Measurements from ENCODE around the gene BRPF3.

Gene BRPF3

DNA sequence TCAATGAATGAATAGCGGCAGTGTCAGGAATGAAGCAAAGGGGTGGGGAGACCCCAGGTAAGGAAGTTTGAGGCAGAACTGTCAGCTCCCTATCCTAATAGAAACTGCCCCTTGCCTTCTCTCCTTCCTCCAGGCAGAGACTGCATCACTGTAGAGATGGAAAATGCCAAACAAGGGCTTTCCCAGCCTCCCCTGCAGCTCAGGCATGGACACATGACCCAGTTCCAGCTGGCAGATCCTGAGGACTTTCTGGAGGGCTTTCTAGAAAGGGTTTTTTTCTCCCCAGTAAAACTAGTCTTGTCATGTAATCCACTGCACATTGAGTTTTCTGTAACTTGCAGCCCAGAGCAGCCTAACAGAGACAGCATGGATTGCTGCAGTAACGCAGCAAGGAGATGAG, 55.5 kb downstream of the BRPF3 start:
- H3K4me3 ChIP-seq (ENCODE audit: low read length) = no peak overlapping the region
- no peak for TF ChIP-seq CTCF (IDR thresholded peaks at IDR 0.05; ENCODE audit: insufficient read depth, low read depth, low read length, missing control alignments)
- DNase-seq (ENCODE audit: low read depth) = no peak

DNA sequence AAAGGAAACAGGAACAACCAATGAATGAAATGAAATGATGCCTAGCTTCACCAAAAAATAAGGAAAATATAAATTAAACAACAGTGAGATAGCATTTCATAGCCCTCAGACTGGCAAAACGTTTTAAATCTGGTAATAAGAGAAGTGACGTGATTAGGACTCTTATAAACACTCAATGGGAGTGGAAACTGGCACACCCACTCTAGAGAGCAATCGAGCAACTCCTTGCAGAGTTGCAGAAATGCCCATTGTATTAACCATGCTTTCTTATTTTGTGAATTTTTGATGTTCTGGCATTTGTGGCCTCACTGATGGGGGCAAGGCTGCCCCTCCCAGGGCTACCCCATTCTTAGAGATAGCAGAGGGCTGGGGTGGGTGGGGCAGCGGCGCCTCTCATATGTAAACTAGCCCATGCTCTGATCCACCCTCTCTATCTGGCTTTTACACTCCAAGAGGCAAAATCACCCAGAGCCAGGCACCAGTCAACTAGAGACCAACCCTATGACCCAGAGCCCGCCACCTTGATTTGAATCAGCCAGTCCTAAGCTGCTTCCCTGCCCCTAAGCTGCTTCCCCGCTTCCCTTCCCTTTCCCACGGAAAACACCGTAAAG, 67.0 kb downstream of the BRPF3 start:
- DNase-seq (ENCODE audit: low read depth) = no peak
- no peak overlapping the region for H3K4me3 ChIP-seq (ENCODE audit: low read length)
- TF ChIP-seq CTCF (IDR thresholded peaks at IDR 0.05; ENCODE audit: insufficient read depth, low read depth, low read length, missing control alignments) = no peak

- TF ChIP-seq CTCF (IDR thresholded peaks at IDR 0.05; ENCODE audit: insufficient read depth, low read depth, low read length, missing control alignments) = no peak
- no peak for DNase-seq (ENCODE audit: low read depth)
These were observed 69.2 kb downstream of the BRPF3 start for GRCh38 chr6:36265744-36266143.

GRCh38 chr6:36266913-36267644, 70.5 kb downstream of the BRPF3 start:
- no peak for TF ChIP-seq CTCF (IDR thresholded peaks at IDR 0.05; ENCODE audit: insufficient read depth, low read depth, low read length, missing control alignments)
- peak; percentile 51 for DNase-seq (ENCODE audit: low read depth)
- no peak overlapping the region for H3K4me3 ChIP-seq (ENCODE audit: low read length)

More at GRCh38 chr6:36265744-36266143, 69.2 kb downstream of the BRPF3 start:
- no peak overlapping the region for H3K4me3 ChIP-seq (ENCODE audit: low read length)

- DNase-seq (ENCODE audit: low read depth) = peak; percentile 83
- no peak for TF ChIP-seq CTCF (IDR thresholded peaks at IDR 0.05; ENCODE audit: insufficient read depth, low read depth, low read length, missing control alignments)
These were observed 71.4 kb downstream of the BRPF3 start for GRCh38 chr6:36267731-36268477.

GRCh38 chr6:36268478-36269275, 72.1 kb downstream of the BRPF3 start:
- H3K4me3 ChIP-seq (ENCODE audit: low read length) = no peak overlapping the region
- no peak for TF ChIP-seq CTCF (IDR thresholded peaks at IDR 0.05; ENCODE audit: insufficient read depth, low read depth, low read length, missing control alignments)
- DNase-seq (ENCODE audit: low read depth) = peak; percentile 32

More at GRCh38 chr6:36267731-36268477, 71.4 kb downstream of the BRPF3 start:
- no peak overlapping the region for H3K4me3 ChIP-seq (ENCODE audit: low read length)

Data from epithelial cell of esophagus (primary cell).